ENCODE data around the gene GMDS.

The GMDS gene

GRCh38 chr6:1810880-1811279, 434.5 kb downstream of the GMDS start:
- Histone ChIP-seq H3K27ac (no peak overlapping the region), H3K9me3 (ENCODE audit: control insufficient read depth, low read length) (no peaks in the 10 kb centered on the region), H3K79me2 (no peaks in the 10 kb centered on the region), H3K4me2 (ENCODE audit: low read length) (no peak overlapping the region), H3K36me3 (ENCODE audit: control insufficient read depth, insufficient read depth, low read length) (no peaks in the 10 kb centered on the region), H3K27me3 (ENCODE audit: control insufficient read depth, insufficient read depth, low read length) (no peaks in the 10 kb centered on the region), H2AFZ (no peak overlapping the region), H3K9ac (no peak overlapping the region), H3K4me1 (no peaks in the 10 kb centered on the region), H3K4me3 (ENCODE audit: low read depth, low read length) (no peak overlapping the region)
- TF ChIP-seq CTCF (IDR thresholded peaks at IDR 0.05) = no peak

- H3K9ac ChIP-seq = no peak overlapping the region
- no peak overlapping the region for H3K27ac ChIP-seq
- no peaks in the 10 kb centered on the region for H3K9me3 ChIP-seq (ENCODE audit: control insufficient read depth, low read length)
- no peak overlapping the region for H2AFZ ChIP-seq
- no peaks in the 10 kb centered on the region for H3K36me3 ChIP-seq (ENCODE audit: control insufficient read depth, insufficient read depth, low read length)
- no peak overlapping the region for H3K4me3 ChIP-seq (ENCODE audit: low read depth, low read length)
- H3K79me2 ChIP-seq = no peaks in the 10 kb centered on the region
- H3K4me2 ChIP-seq (ENCODE audit: low read length) = no peak overlapping the region
- no peaks in the 10 kb centered on the region for H3K27me3 ChIP-seq (ENCODE audit: control insufficient read depth, insufficient read depth, low read length)
- no peak for TF ChIP-seq CTCF (IDR thresholded peaks at IDR 0.05)
- no peaks in the 10 kb centered on the region for H3K4me1 ChIP-seq
Observed at GRCh38 chr6:1809291-1809988, 436.0 kb downstream of the GMDS start.

DNA sequence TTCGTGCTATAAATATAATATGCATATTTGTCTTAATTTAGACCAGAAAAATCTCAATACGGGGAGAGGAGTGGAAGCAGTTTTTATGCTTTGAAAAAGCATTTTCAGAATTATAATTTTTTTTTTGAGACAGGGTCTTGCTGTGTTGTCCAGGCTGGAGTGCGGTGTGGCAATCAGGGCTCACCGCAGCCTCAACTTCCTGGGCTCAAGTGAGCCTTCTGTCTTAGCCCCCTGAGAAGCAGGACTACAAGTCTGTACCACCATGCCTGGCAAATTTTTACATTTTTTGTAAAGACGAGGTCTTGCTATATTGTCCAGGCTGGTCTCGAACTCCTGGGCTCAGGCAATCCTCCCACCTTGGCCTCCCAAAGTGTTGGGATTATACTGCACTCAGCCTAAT, 438.5 kb downstream of the GMDS start:
- H3K4me1 ChIP-seq = no peaks in the 10 kb centered on the region
- no peaks in the 10 kb centered on the region for H3K36me3 ChIP-seq (ENCODE audit: control insufficient read depth, insufficient read depth, low read length)
- no peaks in the 10 kb centered on the region for H3K27me3 ChIP-seq (ENCODE audit: control insufficient read depth, insufficient read depth, low read length)
- no peak overlapping the region for H3K27ac ChIP-seq
- H3K4me2 ChIP-seq (ENCODE audit: low read length) = no peak overlapping the region
- no peak overlapping the region for H3K9ac ChIP-seq
- no peaks in the 10 kb centered on the region for H3K79me2 ChIP-seq
- H3K4me3 ChIP-seq (ENCODE audit: low read depth, low read length) = no peak overlapping the region
- no peak for TF ChIP-seq CTCF (IDR thresholded peaks at IDR 0.05)
- no peaks in the 10 kb centered on the region for H3K9me3 ChIP-seq (ENCODE audit: control insufficient read depth, low read length)
- no peak overlapping the region for H2AFZ ChIP-seq

DNA sequence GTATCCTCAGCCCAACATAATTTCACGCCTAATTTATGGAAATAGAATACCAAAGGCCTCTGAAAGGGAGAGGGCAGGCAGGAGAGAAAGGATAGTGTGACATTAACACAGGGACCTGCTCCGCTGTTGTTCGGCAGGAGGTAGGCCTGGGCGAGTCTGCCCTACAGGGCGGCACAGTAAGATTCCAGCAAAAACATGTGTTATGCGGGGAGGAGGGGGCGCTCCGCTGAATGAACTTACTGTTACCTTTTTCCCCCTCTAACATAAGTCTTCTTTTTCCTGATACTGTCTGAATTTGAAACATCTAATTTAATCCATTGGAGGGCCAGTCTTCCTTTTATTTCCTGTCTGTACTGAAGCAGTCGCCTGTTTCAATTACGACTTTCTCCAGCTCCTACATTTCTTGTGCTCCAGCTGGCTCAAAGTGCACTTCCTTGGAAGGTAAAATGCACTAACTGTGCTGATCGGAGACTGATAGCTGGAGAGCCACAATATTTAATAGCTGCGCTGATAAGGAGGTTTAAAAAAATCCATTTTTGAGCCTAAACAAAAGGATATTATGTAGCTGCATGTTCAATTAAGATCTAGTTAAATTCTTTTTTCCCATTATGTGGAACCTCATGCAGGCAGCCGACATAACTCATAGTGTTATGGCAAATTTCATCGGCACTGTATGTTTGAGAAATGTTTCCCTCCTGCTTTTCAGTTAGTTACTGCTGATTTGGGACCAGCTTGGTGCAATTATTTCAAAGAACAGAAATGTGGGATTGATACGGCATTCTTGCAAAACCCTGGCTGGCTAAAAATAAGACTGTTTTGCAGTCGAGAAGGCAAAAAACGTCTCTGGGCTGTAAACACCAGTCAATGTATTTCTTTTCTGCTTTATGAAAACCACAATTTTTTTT, 442.7 kb downstream of the GMDS start:
- Histone ChIP-seq H3K9ac (no peak overlapping the region), H3K4me1 (no peaks in the 10 kb centered on the region), H3K36me3 (ENCODE audit: control insufficient read depth, insufficient read depth, low read length) (no peaks in the 10 kb centered on the region), H3K9me3 (ENCODE audit: control insufficient read depth, low read length) (no peaks in the 10 kb centered on the region), H3K79me2 (no peaks in the 10 kb centered on the region), H2AFZ (no peak overlapping the region), H3K4me2 (ENCODE audit: low read length) (no peak overlapping the region), H3K27me3 (ENCODE audit: control insufficient read depth, insufficient read depth, low read length) (no peaks in the 10 kb centered on the region), H3K4me3 (ENCODE audit: low read depth, low read length) (no peak overlapping the region), H3K27ac (no peak overlapping the region)
- no peak for TF ChIP-seq CTCF (IDR thresholded peaks at IDR 0.05)
